ENCODE data around the gene ATXN2L.

ATXN2L gene

GRCh38 chr16:28844226-28844885 lies 21.6 kb downstream of the ATXN2L start:
- peaks cover 19% of the 10 kb centered on the region for H3F3A ChIP-seq (ENCODE audit: control insufficient read depth, insufficient read depth)
- peaks cover 43% of the 10 kb centered on the region for H3K36me3 ChIP-seq (ENCODE audit: control insufficient read depth, low read length)
- peaks cover 9% of the 10 kb centered on the region for H4K20me1 ChIP-seq (ENCODE audit: control insufficient read depth, insufficient read depth, low read depth, low read length)
- H3K27ac ChIP-seq (ENCODE audit: low read depth, low read length), result no peak overlapping the region
- peaks cover 37% of the 10 kb centered on the region for H3K79me2 ChIP-seq (ENCODE audit: control insufficient read depth, low read length)
- no peak for TF ChIP-seq EZH2phosphoT487 (IDR thresholded peaks at IDR 0.05; ENCODE audit: borderline replicate concordance, low read length)
- H3K4me3 ChIP-seq (ENCODE audit: low read length), result peak overlapping the region; percentile 90
- H3K4me2 ChIP-seq (ENCODE audit: low read length), result peak overlapping the region; percentile 72
- H3K27me3 ChIP-seq (ENCODE audit: control insufficient read depth, low read length), result no peaks in the 10 kb centered on the region
- H3K4me1 ChIP-seq (ENCODE audit: control insufficient read depth, low read length), result peaks cover 15% of the 10 kb centered on the region
- no peaks in the 10 kb centered on the region for H3K9me3 ChIP-seq (ENCODE audit: control insufficient read depth, insufficient read depth, low read length)
- H3K9me2 ChIP-seq (replicated peaks; ENCODE audit: control insufficient read depth, low read length), result no peaks in the 10 kb centered on the region

GRCh38 chr16:28845293-28845692 lies 22.5 kb downstream of the ATXN2L start:
- H3K4me1 ChIP-seq (ENCODE audit: control insufficient read depth, low read length), result peaks cover 15% of the 10 kb centered on the region
- no peaks in the 10 kb centered on the region for H3K9me3 ChIP-seq (ENCODE audit: control insufficient read depth, insufficient read depth, low read length)
- peak overlapping the region; percentile 43 for H3K27ac ChIP-seq (ENCODE audit: low read depth, low read length)
- peaks cover 13% of the 10 kb centered on the region for H3F3A ChIP-seq (ENCODE audit: control insufficient read depth, insufficient read depth)
- peaks cover 37% of the 10 kb centered on the region for H3K79me2 ChIP-seq (ENCODE audit: control insufficient read depth, low read length)
- H3K4me3 ChIP-seq (ENCODE audit: low read length), result peak overlapping the region; percentile 90
- H3K36me3 ChIP-seq (ENCODE audit: control insufficient read depth, low read length), result peaks cover 43% of the 10 kb centered on the region
- peak overlapping the region; percentile 72 for H3K4me2 ChIP-seq (ENCODE audit: low read length)
- H3K27me3 ChIP-seq (ENCODE audit: control insufficient read depth, low read length), result no peaks in the 10 kb centered on the region
- TF ChIP-seq EZH2phosphoT487 (IDR thresholded peaks at IDR 0.05; ENCODE audit: borderline replicate concordance, low read length) (no peak), CTCF (IDR thresholded peaks at IDR 0.05; ENCODE audit: low read depth, low read length, poor library complexity, severe bottlenecking) (no peak)
- peaks cover 9% of the 10 kb centered on the region for H4K20me1 ChIP-seq (ENCODE audit: control insufficient read depth, insufficient read depth, low read depth, low read length)
- no peaks in the 10 kb centered on the region for H3K9me2 ChIP-seq (replicated peaks; ENCODE audit: control insufficient read depth, low read length)

GRCh38 chr16:28845761-28846079 lies 22.9 kb downstream of the ATXN2L start:
- no peaks in the 10 kb centered on the region for H3K9me2 ChIP-seq (replicated peaks; ENCODE audit: control insufficient read depth, low read length)
- peak overlapping the region; percentile 90 for H3K4me3 ChIP-seq (ENCODE audit: low read length)
- peaks cover 15% of the 10 kb centered on the region for H3K4me1 ChIP-seq (ENCODE audit: control insufficient read depth, low read length)
- TF ChIP-seq CTCF (IDR thresholded peaks at IDR 0.05; ENCODE audit: low read depth, low read length, poor library complexity, severe bottlenecking) (no peak), EZH2phosphoT487 (IDR thresholded peaks at IDR 0.05; ENCODE audit: borderline replicate concordance, low read length) (no peak)
- no peaks in the 10 kb centered on the region for H3K9me3 ChIP-seq (ENCODE audit: control insufficient read depth, insufficient read depth, low read length)
- peak overlapping the region; percentile 72 for H3K4me2 ChIP-seq (ENCODE audit: low read length)
- H3F3A ChIP-seq (ENCODE audit: control insufficient read depth, insufficient read depth), result peaks cover 13% of the 10 kb centered on the region
- peaks cover 43% of the 10 kb centered on the region for H3K36me3 ChIP-seq (ENCODE audit: control insufficient read depth, low read length)
- peaks cover 37% of the 10 kb centered on the region for H3K79me2 ChIP-seq (ENCODE audit: control insufficient read depth, low read length)
- no peaks in the 10 kb centered on the region for H3K27me3 ChIP-seq (ENCODE audit: control insufficient read depth, low read length)
- peaks cover 9% of the 10 kb centered on the region for H4K20me1 ChIP-seq (ENCODE audit: control insufficient read depth, insufficient read depth, low read depth, low read length)
- H3K27ac ChIP-seq (ENCODE audit: low read depth, low read length), result peak overlapping the region; percentile 43

- H3K9me2 ChIP-seq (replicated peaks; ENCODE audit: control insufficient read depth, low read length), result no peaks in the 10 kb centered on the region
- peak within 1 kb of the TSS; percentile 90 for H3K4me3 ChIP-seq (ENCODE audit: low read length)
- peak within 1 kb of the TSS; percentile 72 for H3K4me2 ChIP-seq (ENCODE audit: low read length)
- H3K36me3 ChIP-seq (ENCODE audit: control insufficient read depth, low read length), result peaks cover 43% of the 10 kb centered on the region
- H3K79me2 ChIP-seq (ENCODE audit: control insufficient read depth, low read length), result peaks cover 37% of the 10 kb centered on the region
- no peaks in the 10 kb centered on the region for H3K9me3 ChIP-seq (ENCODE audit: control insufficient read depth, insufficient read depth, low read length)
- no peaks in the 10 kb centered on the region for H3K27me3 ChIP-seq (ENCODE audit: control insufficient read depth, low read length)
- no peak for TF ChIP-seq EZH2phosphoT487 (IDR thresholded peaks at IDR 0.05; ENCODE audit: borderline replicate concordance, low read length)
- peak; percentile 81 for TF ChIP-seq CTCF (IDR thresholded peaks at IDR 0.05; ENCODE audit: low read depth, low read length, poor library complexity, severe bottlenecking)
- peak within 1 kb of the TSS; percentile 43 for H3K27ac ChIP-seq (ENCODE audit: low read depth, low read length)
- peaks cover 11% of the 10 kb centered on the region for H3F3A ChIP-seq (ENCODE audit: control insufficient read depth, insufficient read depth)
- peaks cover 9% of the 10 kb centered on the region for H4K20me1 ChIP-seq (ENCODE audit: control insufficient read depth, insufficient read depth, low read depth, low read length)
- peaks cover 15% of the 10 kb centered on the region for H3K4me1 ChIP-seq (ENCODE audit: control insufficient read depth, low read length)
Observed at GRCh38 chr16:28846080-28846932, 23.5 kb downstream of the ATXN2L start, which contains the start of gene TUFM. Gene TUFM (minus strand): TSS chr16:28846348. CDS start chr16:28846269, 79 bp downstream.

Data from DOHH2 (cell line).